ENCODE measurements around the gene MAGI1.

GRCh38 chr3:65723011-65723410, 315.7 kb downstream of the MAGI1 start:
- TF ChIP-seq SIN3A (IDR thresholded peaks at IDR 0.05; ENCODE audit: low read depth) (no peak), POLR2AphosphoS5 (IDR thresholded peaks at IDR 0.05; ENCODE audit: low read depth, low read length) (no peak)
